ENCODE results near the gene GLB1L3.

DNA sequence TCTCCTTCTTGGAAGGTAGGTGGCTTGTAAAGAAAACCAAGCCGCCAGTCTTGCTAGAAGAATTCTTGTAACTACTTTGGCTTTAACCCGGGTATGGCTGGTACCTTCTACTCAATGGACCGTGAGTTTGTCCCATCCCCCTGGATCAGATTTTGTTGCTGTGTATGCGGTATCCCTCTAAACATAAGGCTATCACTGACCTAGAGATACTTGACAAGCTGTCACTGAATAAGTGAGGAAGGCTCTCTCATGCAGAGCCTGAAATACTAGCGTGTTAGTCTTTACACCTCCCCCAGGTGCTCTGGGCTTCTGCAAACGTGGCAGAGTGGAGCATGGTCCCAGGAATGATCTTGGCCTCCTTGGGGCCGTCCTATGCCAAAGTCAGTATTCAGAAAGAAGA is 90.1 kb downstream of the GLB1L3 start:
- TF ChIP-seq, protein P1, sequence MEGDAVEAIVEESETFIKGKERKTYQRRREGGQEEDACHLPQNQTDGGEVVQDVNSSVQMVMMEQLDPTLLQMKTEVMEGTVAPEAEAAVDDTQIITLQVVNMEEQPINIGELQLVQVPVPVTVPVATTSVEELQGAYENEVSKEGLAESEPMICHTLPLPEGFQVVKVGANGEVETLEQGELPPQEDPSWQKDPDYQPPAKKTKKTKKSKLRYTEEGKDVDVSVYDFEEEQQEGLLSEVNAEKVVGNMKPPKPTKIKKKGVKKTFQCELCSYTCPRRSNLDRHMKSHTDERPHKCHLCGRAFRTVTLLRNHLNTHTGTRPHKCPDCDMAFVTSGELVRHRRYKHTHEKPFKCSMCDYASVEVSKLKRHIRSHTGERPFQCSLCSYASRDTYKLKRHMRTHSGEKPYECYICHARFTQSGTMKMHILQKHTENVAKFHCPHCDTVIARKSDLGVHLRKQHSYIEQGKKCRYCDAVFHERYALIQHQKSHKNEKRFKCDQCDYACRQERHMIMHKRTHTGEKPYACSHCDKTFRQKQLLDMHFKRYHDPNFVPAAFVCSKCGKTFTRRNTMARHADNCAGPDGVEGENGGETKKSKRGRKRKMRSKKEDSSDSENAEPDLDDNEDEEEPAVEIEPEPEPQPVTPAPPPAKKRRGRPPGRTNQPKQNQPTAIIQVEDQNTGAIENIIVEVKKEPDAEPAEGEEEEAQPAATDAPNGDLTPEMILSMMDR (IDR thresholded peaks at IDR 0.05; ENCODE audit: poor library complexity), result no peak
- no peak for TF ChIP-seq EZH2 (IDR thresholded peaks at IDR 0.05; ENCODE audit: borderline replicate concordance)
- no peak for TF ChIP-seq EZH2phosphoT487 (IDR thresholded peaks at IDR 0.05; ENCODE audit: low read depth, severe bottlenecking, unreplicated experiment)

Data from hepatocyte (in vitro differentiated cells).